ENCODE measurements around the gene ANKH. TPM values are rescaled to one million over a fixed set of nuclear protein-coding genes. Genes with fewer than 3 reads are reported as not detected.

Gene ANKH
- total RNA-seq, 4 donors from 2014 or later, result 33.4 to 49.4 (median 38.0) TPM

- TF ChIP-seq EP300 (IDR thresholded peaks at IDR 0.05), result no peak
- TF ChIP-seq POLR2A (IDR thresholded peaks at IDR 0.05; ENCODE audit: low read depth), result no peak
- no peak for TF ChIP-seq CTCF (IDR thresholded peaks at IDR 0.05)
- TF ChIP-seq POLR2AphosphoS5 (IDR thresholded peaks at IDR 0.05), result no peak
- WGBS, result 87% methylated on average over 5 of the region's 5 CpGs
Observed at GRCh38 chr5:14890846-14891245, 19.3 kb upstream of the ANKH start.

GRCh38 chr5:14884062-14884612 lies 12.6 kb upstream of the ANKH start:
- Histone ChIP-seq H3K27ac (replicated peaks in 1 of 4) (no peak overlapping the region), H3K27me3 (no peaks in the 10 kb centered on the region), H3K36me3 (no peaks in the 10 kb centered on the region), H3K4me3 (no peak overlapping the region), H3K9me3 (no peaks in the 10 kb centered on the region), H3K4me1 (peaks cover 0 to 12% (median 0%) of the 10 kb centered on the region in 4 donors)
- no peak for TF ChIP-seq CTCF (IDR thresholded peaks at IDR 0.05)
- no peak for TF ChIP-seq EP300 (IDR thresholded peaks at IDR 0.05)
- TF ChIP-seq POLR2AphosphoS5 (IDR thresholded peaks at IDR 0.05), result no peak
- no peak for TF ChIP-seq POLR2A (IDR thresholded peaks at IDR 0.05; ENCODE audit: low read depth)
- intact Hi-C loops (cut with DNase I), result no loop called here
- DNase-seq (ENCODE audit: extremely low spot score), result no peak
- 82% methylated on average over 4 of the region's 4 CpGs for WGBS

More at GRCh38 chr5:14890846-14891245, 19.3 kb upstream of the ANKH start:
- Histone ChIP-seq H3K4me3 (no peak overlapping the region), H3K4me1 (no peaks in the 10 kb centered on the region), H3K27ac (replicated peaks in 1 of 4) (no peak overlapping the region), H3K27me3 (no peaks in the 10 kb centered on the region), H3K9me3 (no peaks in the 10 kb centered on the region), H3K36me3 (no peaks in the 10 kb centered on the region)
- DNase-seq (ENCODE audit: extremely low spot score), result no peak
- intact Hi-C loops (cut with DNase I), result no loop called here

- 91% methylated on average over 10 of the region's 10 CpGs for WGBS
- no peak for DNase-seq (ENCODE audit: extremely low spot score)
- H3K27me3 ChIP-seq, result no peaks in the 10 kb centered on the region
- H3K4me3 ChIP-seq, result no peak overlapping the region
- no peaks in the 10 kb centered on the region for H3K36me3 ChIP-seq
- peaks cover 0 to 12% (median 0%) of the 10 kb centered on the region in 4 donors for H3K4me1 ChIP-seq
- TF ChIP-seq EP300 (IDR thresholded peaks at IDR 0.05) (no peak), CTCF (IDR thresholded peaks at IDR 0.05) (no peak), POLR2A (IDR thresholded peaks at IDR 0.05; ENCODE audit: low read depth) (no peak), POLR2AphosphoS5 (IDR thresholded peaks at IDR 0.05) (no peak)
- H3K9me3 ChIP-seq, result no peaks in the 10 kb centered on the region
- H3K27ac ChIP-seq (replicated peaks in 1 of 4), result no peak overlapping the region
- intact Hi-C loops (cut with DNase I), result no loop called here
Observed at GRCh38 chr5:14882658-14883580, 11.3 kb upstream of the ANKH start.

- 70% methylated on average over 8 of the region's 9 CpGs for WGBS
- DNase-seq (ENCODE audit: extremely low spot score), result no peak
- Histone ChIP-seq H3K4me1 (peaks cover 0 to 12% (median 0%) of the 10 kb centered on the region in 4 donors), H3K4me3 (no peak overlapping the region), H3K27me3 (no peaks in the 10 kb centered on the region), H3K27ac (replicated peaks in 1 of 4) (no peak overlapping the region), H3K9me3 (no peaks in the 10 kb centered on the region), H3K36me3 (no peaks in the 10 kb centered on the region)
- TF ChIP-seq CTCF (IDR thresholded peaks at IDR 0.05), result no peak
- no peak for TF ChIP-seq EP300 (IDR thresholded peaks at IDR 0.05)
- no peak for TF ChIP-seq POLR2AphosphoS5 (IDR thresholded peaks at IDR 0.05)
- no peak for TF ChIP-seq POLR2A (IDR thresholded peaks at IDR 0.05; ENCODE audit: low read depth)
- intact Hi-C loops (cut with DNase I), result no loop called here
Observed at GRCh38 chr5:14881826-14882225, 10.2 kb upstream of the ANKH start.
